GM19023 (cell line): ENCODE results near the gene WDR37.

Experiments
- ATAC-seq: cut with Tn5 transposase; IDR thresholded peaks from one replicate; pipeline ENCODE4 v1.9.1; 2021; ENCODE audit warnings: mild to moderate bottlenecking, moderate library complexity; ENCODE audit not compliant: unreplicated experiment

WDR37 gene

DNA sequence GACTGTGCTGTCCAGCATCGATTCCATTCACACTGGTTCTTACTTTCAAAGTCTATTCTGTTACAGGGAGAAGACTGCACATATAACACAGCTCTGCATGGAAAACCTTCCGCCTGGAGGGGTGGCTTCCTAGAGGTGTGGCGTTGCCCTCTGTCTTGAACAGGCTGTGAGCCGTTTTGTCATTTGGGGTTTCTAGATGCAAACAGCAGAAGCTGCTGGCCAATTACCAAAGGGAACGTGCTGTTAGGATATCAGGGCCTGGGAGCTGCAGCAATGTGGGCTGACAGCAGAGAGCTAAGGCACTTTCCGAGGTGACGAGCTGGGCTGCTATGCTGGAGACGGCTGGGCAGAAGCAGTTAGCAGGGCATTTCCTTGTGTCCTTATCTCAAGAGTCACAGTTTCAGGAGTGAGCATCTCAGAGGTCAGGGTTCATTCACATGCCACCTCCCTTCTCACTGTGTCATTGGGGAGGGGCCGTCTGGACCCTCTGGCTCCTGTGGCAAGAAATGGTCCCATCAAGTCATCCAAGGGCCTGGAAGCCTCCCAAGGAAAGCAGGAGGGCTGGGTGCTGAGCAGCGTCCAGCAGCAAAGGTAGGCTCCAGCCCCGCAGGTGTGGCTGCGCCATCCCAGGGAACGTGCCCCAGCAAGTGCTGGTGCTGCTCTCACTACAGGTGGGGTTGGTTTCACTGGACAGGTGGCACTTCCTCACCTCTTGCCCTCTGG lies 106.5 kb downstream of the WDR37 start:
- no peak for ATAC-seq

DNA sequence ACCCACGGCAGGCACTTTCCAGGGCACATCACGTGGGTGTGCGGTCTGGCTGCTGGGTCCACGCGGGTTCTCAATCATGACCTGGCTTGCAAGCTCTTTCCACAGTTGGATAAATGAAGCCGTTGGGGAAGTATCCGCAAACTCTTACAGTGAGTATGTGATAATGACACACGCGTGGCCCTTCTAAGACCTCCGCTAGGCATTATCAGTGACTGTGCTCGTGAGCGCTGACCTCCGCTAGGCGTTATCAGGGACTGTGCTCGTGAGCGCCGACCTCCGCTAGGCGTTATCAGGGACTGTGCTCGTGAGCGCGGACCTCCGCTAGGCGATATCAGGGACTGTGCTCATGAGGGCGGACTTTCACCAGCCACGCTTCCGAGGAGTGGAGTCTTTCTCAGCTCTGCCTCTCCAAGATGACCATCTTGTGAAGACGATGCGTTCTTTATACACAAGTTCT lies 107.0 kb downstream of the WDR37 start:
- no peak for ATAC-seq

DNA sequence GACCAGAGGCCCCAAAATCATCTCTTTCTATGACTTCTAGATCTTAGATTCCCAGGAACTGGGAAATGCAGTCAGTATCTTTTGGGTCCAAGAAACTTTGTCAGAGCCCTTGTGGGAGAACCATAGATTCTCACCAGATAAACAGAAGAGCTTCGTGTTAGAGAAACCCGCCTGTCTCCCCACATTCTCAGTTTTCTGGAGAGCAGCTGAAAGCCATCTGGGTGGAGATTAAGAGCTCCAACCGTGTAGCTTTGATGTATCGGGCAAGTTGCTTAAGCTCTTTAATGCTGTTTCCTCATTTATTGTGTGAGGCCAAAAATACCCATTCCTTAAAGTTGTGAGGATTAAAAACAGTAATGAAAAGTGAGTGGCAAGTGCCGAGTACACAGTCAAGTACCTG lies 107.6 kb downstream of the WDR37 start:
- ATAC-seq = no peak

DNA sequence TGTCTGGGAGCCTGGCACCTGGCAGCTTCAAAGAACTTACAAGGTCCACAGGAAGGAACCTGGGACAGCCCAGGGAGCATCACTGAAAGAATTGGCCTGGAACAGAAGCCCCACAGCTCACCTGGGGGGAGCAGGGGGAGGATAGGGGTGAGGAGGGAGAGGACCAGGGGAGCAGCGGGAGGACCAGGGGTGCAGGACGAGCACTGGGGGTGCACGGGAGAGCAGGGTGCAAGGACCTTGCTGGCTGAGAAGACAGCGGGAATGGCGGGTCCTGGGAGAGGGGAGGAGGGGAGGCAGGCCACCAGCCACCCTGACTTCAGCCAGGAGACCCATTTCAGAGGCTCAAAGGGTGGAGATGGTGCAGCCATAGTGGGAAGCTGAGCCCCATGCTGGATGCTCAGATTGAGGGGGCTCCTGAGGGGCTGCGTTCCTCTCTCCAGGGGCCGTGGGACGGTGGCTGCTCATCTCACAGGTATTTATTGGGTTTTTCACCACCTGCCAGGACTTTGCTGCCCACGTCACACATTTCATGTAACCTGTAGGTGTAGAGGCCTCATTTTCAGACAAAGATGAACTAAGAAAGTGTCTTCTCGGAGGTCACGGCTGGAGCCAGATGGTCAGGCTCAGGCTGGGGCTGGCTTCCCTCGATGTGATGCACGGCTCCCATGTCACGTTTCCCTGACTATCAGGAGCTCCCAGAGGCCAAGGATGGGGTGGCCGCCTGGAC lies 110.1 kb downstream of the WDR37 start:
- no peak for ATAC-seq

DNA sequence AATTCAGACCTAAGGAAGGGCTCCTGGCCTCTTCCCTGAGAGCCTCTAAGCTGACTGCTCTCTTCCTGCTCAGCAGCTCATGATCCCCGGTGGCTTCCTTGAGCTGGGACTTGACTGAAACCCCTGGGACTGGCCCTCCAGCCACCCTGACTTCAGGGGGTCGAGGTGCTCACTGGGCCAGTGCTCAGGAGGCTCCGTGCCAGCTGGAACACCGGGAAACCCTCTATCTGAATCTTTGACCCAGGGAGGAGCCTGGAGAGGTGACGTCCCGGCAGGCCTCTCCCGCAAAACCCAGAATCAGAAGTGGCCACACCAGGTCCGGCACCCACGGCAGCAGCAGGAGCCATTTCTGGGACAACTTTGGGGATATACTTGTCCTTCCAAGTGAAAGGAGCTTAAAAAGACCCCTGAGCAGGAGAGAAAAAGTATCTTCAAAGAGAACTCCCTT lies 110.7 kb downstream of the WDR37 start:
- ATAC-seq = no peak

DNA sequence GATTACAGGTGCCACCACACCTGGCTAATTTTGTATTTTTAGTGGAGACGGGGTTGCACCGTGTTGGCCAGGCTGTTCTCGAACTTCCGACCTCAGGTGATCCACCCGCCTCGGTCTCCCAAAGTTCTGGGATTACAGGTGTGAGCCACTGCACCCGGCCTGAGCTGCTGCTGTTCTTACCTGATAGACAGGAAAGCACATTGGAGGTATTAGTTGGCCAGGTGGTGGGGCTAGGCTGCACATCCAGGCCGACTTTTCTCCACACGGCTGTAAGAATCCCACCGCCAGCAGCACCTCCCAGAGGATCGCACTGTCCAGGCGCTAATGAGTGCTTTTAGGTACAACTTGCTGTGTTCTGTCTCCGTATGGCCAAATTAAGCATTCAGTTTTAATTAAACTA lies 112.6 kb downstream of the WDR37 start:
- ATAC-seq = no peak

- no peak for ATAC-seq
Observed at GRCh38 chr10:1169186-1169885, 113.2 kb downstream of the WDR37 start.

DNA sequence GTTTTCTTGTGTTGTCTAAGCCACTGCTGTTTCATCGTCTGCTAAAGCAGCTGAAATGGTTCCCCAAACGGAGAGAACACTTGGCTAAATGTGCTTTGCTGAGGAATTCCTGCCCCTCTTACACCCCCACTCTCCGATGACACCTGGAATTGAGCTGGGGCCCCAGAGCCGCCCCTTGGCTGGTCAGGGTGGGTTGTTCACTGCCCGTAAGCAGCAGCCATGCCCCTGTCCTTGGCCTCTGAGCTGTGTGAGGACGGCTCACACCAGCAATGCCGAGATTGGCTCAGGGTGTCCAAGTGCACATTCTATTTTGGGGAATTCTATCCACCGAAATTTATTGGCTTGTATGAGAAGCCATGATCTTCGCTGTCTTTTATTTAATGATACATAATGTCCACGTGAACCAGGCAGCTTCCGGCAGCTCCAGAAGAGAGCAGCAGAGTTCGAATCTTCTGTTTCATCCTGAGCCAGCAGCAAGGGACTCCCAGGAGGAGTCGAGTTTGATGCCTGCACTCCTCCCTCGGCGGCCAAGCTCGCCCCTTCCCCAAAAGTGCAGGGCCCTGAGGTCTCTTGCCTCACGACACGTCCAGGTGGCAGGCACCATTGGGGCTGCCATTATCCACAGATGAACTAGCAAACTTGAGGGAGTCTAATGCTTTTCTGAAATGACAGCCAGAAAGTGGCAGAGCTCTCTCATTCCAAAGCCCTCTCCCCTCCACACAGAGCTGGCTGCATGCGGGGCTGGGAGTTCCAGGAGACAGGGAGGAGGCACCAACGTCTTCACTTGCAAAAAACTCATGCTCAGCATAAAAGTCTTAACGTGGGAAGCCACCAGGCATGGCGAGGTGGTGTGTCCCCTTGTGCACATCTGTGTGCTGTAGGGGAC lies 114.0 kb downstream of the WDR37 start:
- no peak for ATAC-seq

GRCh38 chr10:1170867-1171180 lies 114.6 kb downstream of the WDR37 start:
- ATAC-seq = no peak

DNA sequence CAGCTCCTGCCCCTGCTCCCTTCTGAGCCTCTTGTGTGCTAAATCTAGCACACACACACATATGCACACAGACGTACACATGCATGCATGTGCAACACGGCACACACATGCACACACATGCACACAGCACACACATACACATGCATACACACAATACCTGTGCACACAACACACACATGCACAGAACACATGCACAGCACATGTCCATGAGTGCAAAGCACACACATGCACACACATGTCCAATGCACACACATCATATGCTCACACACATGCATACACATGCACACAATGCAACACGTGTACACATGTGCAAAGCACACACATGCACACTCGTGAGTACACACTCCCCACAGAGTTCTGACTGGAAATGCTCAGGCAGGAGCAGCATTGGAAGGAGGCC lies 115.0 kb downstream of the WDR37 start:
- ATAC-seq = no peak

DNA sequence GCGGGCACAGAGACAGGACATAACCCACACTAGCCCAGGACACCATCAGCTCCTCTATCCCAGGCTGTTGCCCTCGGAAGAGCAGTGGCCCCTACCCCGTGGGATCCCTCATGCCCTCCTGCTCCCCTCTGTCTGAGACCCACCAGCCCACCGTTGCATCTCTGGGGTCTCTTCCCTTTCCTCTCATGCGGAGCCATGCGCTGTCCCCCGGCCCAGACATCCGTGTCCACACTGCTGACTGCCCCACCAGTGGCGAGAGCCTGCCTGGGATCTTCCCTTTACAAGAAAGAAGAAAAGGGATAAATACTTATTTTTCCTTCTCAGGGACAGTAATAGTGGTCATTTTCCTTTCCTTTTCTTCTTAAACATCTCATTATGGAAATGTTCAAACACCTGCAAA lies 115.4 kb downstream of the WDR37 start:
- ATAC-seq = no peak

GRCh38 chr10:1172256-1172984 lies 116.2 kb downstream of the WDR37 start:
- no peak for ATAC-seq

GRCh38 chr10:1173091-1173490 lies 116.9 kb downstream of the WDR37 start:
- no peak for ATAC-seq

DNA sequence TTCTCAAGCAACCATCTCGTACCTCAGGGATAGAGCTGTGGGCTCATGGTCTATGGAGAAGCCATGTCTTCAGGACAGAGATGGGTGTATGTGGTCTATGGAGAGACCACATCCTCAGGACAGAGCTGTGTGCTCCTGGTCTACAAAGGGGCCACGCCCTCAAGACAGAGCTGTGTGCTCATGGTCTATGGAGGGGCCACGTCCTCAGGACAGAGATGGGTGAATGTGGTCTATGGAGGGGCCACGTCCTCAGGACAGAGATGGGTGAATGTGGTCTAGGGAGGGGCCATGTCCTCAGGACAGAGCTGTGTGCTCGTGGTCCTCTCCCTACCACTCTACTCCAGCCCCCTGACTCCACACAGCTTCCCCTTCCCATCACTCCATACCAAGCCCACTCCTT lies 117.8 kb downstream of the WDR37 start:
- no peak for ATAC-seq

DNA sequence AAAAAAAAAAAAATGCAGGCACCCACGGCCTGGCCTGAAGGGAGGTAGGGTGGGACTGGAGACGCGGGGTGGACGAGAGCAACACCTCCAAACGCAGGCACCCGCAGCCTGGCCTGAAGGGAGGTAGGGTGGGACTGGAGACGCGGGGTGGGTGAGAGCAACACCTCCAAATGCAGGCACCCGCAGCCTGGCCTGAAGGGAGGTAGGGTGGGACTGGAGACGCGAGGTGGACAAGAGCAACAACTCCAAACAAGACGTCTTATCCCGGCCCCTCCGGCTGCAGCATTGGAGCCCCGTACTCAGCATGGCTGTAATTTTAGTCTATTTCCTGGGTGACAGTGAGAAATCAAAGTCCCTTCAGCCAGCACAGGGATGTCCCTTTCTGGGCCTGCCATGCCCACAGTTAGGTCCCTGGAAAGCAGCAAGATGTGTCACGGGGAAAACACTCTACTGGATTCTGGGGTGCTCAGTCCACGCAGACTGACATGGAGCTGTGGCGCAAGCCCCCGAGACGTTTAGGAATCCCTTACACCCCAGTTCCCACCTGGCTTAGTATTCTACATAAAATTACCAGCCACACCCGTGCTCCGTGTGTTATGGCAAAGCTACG lies 119.9 kb downstream of the WDR37 start:
- ATAC-seq = no peak

- no peak for ATAC-seq
Observed at GRCh38 chr10:1177936-1178335, 121.8 kb downstream of the WDR37 start.

DNA sequence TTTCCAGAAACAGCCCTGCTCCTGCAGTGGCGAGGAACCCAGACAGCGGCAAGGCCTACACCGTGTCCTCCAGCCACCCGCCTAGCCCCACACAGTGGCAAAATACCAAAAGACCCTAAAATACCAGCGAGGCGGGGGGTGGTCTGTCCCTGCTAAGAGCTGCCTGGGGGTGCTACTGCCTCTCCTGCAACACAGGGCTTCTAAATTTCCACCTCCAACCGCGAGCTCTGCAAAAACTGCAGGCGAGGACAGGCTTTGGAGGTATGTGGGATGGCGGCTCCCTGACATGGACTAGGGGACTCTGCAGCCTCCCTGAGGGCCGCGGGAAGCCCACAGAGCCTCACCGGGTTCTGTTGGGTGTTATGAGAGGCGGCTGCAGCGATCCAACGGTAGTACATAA lies 122.3 kb downstream of the WDR37 start:
- no peak for ATAC-seq

- ATAC-seq = no peak
Observed at GRCh38 chr10:1179346-1180070, 123.3 kb downstream of the WDR37 start.

DNA sequence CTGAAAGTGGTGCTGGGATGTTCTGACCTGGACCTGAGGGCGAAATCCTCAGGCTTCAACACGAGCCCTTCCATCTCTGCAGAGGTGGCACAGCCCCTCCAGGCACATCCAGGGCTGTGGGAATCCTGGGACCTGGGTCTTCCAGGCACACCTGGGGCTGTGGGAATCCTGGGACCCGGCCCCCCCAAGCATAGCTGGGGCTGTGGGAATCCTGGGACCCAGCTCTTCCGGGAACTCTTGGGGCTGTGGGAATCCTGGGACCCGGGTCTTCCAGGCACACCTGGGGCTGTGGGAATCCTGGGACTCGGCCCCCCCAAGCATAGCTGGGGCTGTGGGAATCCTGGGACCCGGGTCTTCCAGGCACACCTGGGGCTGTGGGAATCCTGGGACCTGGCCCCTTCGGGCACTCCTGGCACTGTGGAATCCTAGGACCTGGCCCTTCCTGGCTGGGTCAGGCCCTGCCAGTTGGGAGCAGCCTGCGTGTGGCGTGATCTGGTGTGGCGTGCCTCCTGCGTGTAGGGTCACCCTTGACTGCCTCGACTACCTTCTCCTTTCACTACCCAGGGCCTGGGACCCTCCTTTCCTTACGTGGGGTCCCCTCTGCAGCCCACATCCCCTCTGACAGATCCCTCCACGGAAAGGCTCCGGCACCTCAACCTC lies 124.0 kb downstream of the WDR37 start:
- ATAC-seq = no peak
